ENCODE results near the gene NR2E3. TPM values are rescaled to one million over a fixed set of nuclear protein-coding genes. Genes with fewer than 3 reads are reported as not detected.

The NR2E3 gene
- total and polyA plus RNA-seq, 2 of the 13 experiments (the other 11 are each of a cell fraction or from before 2014, with no cell fraction given): not detected

DNA sequence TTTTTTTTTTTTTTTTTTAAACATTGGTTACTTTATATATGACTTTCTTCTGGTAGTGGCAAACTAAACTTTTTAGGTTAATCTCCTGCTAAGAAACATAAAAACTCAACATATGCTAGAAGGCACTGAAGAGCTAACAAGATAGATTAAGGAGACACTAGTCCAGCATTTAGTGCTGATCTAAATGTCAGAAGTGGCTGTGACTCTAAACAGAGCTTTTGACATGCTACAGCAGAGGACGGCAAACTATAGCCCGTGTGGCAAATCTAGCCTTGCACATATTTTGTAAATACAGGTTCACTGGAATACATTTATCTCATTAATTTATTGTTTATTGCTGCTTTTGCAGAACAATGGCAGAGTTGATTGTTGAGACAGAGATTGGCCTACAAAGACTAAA lies 20.6 kb downstream of the NR2E3 start:
- H3K9ac ChIP-seq (ENCODE audit: insufficient read depth, low read depth, low read length): no peak overlapping the region
- CTCF ChIA-PET (ENCODE audit: low intra/inter-chr PET ratio, low total read pairs): no interaction called here
- TF ChIP-seq, protein P1, sequence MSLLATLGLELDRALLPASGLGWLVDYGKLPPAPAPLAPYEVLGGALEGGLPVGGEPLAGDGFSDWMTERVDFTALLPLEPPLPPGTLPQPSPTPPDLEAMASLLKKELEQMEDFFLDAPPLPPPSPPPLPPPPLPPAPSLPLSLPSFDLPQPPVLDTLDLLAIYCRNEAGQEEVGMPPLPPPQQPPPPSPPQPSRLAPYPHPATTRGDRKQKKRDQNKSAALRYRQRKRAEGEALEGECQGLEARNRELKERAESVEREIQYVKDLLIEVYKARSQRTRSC (CRISPR knock-in tag; IDR thresholded peaks at IDR 0.05; ENCODE audit: low read depth): no peak
- TF ChIP-seq, protein P2, sequence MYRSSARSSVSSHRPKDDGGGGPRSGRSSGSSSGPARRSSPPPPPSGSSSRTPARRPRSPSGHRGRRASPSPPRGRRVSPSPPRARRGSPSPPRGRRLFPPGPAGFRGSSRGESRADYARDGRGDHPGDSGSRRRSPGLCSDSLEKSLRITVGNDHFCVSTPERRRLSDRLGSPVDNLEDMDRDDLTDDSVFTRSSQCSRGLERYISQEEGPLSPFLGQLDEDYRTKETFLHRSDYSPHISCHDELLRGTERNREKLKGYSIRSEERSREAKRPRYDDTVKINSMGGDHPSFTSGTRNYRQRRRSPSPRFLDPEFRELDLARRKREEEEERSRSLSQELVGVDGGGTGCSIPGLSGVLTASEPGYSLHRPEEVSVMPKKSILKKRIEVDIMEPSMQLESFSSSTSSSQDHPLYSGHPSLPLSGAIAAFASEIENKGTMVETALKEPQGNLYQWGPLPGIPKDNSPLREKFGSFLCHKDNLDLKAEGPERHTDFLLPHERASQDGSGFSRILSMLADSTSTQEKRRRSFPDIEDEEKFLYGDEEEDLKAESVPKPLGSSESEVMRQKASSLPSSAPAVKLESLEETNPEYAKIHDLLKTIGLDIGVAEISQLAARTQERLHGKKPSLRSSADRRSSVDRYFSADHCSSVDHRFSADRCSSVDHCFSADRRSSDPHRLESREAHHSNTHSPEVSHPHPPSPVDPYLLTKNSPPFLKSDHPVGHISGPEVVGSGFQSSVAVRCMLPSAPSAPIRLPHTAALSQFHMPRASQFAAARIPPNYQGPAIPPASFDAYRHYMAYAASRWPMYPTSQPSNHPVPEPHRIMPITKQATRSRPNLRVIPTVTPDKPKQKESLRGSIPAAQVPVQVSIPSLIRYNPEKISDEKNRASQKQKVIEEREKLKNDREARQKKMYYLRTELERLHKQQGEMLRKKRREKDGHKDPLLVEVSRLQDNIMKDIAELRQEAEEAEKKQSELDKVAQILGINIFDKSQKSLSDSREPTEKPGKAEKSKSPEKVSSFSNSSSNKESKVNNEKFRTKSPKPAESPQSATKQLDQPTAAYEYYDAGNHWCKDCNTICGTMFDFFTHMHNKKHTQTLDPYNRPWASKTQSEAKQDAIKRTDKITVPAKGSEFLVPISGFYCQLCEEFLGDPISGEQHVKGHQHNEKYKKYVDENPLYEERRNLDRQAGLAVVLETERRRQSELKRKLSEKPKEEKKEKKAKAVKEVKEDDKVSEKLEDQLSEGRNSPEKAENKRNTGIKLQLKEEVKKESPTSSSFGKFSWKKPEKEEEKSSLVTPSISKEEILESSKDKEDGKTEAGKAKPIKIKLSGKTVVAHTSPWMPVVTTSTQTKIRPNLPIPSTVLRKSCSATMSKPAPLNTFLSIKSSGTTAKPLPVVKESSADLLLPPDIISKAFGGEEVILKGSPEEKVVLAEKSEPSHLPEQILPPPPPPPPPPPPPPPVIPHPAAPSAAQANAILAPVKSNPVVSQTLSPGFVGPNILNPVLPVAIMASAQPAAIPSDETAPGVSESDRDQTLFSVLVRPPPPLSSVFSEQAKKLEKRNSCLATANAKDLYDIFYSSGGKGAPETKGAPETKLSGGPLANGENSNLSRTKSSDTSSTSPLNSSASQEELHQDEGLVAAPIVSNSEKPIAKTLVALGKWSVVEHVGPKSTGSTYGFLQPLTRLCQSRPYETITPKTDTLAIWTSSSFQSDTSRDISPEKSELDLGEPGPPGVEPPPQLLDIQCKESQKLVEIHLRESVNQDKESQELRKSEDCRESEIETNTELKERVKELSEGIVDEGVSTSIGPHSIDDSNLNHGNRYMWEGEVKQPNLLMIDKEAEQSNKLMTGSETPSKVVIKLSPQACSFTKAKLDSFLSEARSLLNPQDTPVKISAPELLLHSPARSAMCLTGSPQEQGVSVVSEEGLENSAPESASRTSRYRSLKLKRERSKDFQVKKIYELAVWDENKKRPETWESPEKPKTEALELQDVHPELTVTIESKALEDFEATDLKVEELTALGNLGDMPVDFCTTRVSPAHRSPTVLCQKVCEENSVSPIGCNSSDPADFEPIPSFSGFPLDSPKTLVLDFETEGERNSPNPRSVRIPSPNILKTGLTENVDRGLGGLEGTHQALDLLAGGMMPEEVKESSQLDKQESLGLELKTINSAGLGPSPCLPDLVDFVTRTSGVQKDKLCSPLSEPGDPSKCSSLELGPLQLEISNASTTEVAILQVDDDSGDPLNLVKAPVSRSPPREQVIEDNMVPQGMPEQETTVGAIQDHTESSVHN (CRISPR knock-in tag; IDR thresholded peaks at IDR 0.05): no peak
- no peak for TF ChIP-seq BHLHE40 (IDR thresholded peaks at IDR 0.05; ENCODE audit: low read length)
- no peak for TF ChIP-seq RFX5 (IDR thresholded peaks at IDR 0.05; ENCODE audit: low read depth, low read length)
- no peak for TF ChIP-seq SETDB1 (CRISPR knock-in tag; IDR thresholded peaks at IDR 0.05; ENCODE audit: borderline replicate concordance)
- TF ChIP-seq TERF1 (CRISPR knock-in tag; IDR thresholded peaks at IDR 0.05): no peak
- TF ChIP-seq ZBTB20 (CRISPR knock-in tag; IDR thresholded peaks at IDR 0.05; ENCODE audit: borderline replicate concordance, low read depth): no peak
- no peak for TF ChIP-seq ZNF274 (CRISPR knock-in tag; IDR thresholded peaks at IDR 0.05)
- TF ChIP-seq ISX (CRISPR knock-in tag; conservative IDR thresholded peaks at IDR 0.05): no peak
- no peak for TF ChIP-seq TAF15 (IDR thresholded peaks at IDR 0.05; ENCODE audit: low read depth, low read length, poor library complexity, severe bottlenecking)
- TF ChIP-seq GPN1 (CRISPR knock-in tag; IDR thresholded peaks at IDR 0.05; ENCODE audit: borderline replicate concordance): no peak

More for the DNA sequence above, 20.6 kb downstream of the NR2E3 start:
- Histone ChIP-seq H3K4me1 (ENCODE audit: insufficient read depth, low read length) (no peaks in the 10 kb centered on the region), H4K20me1 (ENCODE audit: insufficient read depth, low read length) (no peaks in the 10 kb centered on the region), H3K79me2 (ENCODE audit: insufficient read depth, low read length) (no peaks in the 10 kb centered on the region), H3K27ac (ENCODE audit: extremely low read length, insufficient read depth, low read length) (no peak overlapping the region), H3K4me2 (ENCODE audit: low read depth, low read length) (no peak overlapping the region), H2AFZ (ENCODE audit: low read length) (no peak overlapping the region), H3K9me3 (ENCODE audit: low read length) (no peaks in the 10 kb centered on the region), H3K36me3 (replicated peaks in 1 of 2; ENCODE audit: control insufficient read depth in 1 of 2, insufficient read depth in 2 of 2, low read length in 2 of 2) (no peaks in the 10 kb centered on the region; a peak in 2 of 5 replicates), H3K4me3 (replicated peaks in 1 of 3; ENCODE audit: insufficient read depth in 1 of 3, low read depth in 2 of 3, low read length in 3 of 3) (no peak overlapping the region), H3K27me3 (ENCODE audit: control insufficient read depth in 1 of 2, insufficient read depth in 2 of 2, low read length in 2 of 2) (no peaks in the 10 kb centered on the region)
- no peak for ATAC-seq
- BruUV-seq (replicated peaks): no TSS peak
- 95% methylated on average over 2 of the region's 2 CpGs for WGBS (ENCODE audit: low lambda C conversion rate)
- POLR2A ChIA-PET: no interaction called here
- intact Hi-C loops (cut with micrococcal nuclease; ENCODE audit: unreplicated experiment) (no loop called here), in situ Hi-C loops (cut with HindIII; ENCODE audit: extremely low pct_ligation_motif_present, low pct_unique_long_range_greater_than_20kb) (no loop called here)
- no peak for FAIRE-seq
- no peak for DNase-seq (ENCODE audit: low spot score)

Data from HepG2 (cell line).